GM12891 (cell line): ENCODE data around the gene SMAP1.

Source experiments
- DNase-seq: peaks from one replicate; pipeline ENCODE4 v3.0.0; 2011; ENCODE audit warnings: low spot score; ENCODE audit not compliant: insufficient read length
- FAIRE-seq: peaks from 2 replicates; lab custom pipeline; 2011; peaks lifted over from hg19 to GRCh38; lab: Jason Lieb, UNC
- PAX5 ChIP-seq: IDR thresholded peaks from 2 replicates; pipeline ENCODE4 v1.6.1; 2011; ENCODE audit warnings: low read length, moderate library complexity, mild to moderate bottlenecking; ENCODE audit not compliant: insufficient read depth, severe bottlenecking
- POLR2A ChIP-seq: IDR thresholded peaks from 2 replicates; pipeline ENCODE4 v1.6.1; 2011; ENCODE audit warnings: low read depth, low read length, control low read depth
- POLR2AphosphoS5 ChIP-seq: IDR thresholded peaks from 2 replicates; pipeline ENCODE4 v1.6.1; 2011; ENCODE audit warnings: low read depth, low read length, control low read depth
- POU2F2 ChIP-seq: IDR thresholded peaks from 2 replicates; pipeline ENCODE4 v1.6.1; 2011; ENCODE audit warnings: low read depth, mild to moderate bottlenecking, control low read depth, low read length, moderate library complexity
- SPI1 ChIP-seq: IDR thresholded peaks from 2 replicates; pipeline ENCODE4 v1.6.1; 2011; ENCODE audit warnings: low read depth, low read length, control low read depth
- TAF1 ChIP-seq: IDR thresholded peaks from 2 replicates; pipeline ENCODE4 v1.6.1; 2011; ENCODE audit warnings: low read depth, low read length, control low read depth

The SMAP1 gene

DNA sequence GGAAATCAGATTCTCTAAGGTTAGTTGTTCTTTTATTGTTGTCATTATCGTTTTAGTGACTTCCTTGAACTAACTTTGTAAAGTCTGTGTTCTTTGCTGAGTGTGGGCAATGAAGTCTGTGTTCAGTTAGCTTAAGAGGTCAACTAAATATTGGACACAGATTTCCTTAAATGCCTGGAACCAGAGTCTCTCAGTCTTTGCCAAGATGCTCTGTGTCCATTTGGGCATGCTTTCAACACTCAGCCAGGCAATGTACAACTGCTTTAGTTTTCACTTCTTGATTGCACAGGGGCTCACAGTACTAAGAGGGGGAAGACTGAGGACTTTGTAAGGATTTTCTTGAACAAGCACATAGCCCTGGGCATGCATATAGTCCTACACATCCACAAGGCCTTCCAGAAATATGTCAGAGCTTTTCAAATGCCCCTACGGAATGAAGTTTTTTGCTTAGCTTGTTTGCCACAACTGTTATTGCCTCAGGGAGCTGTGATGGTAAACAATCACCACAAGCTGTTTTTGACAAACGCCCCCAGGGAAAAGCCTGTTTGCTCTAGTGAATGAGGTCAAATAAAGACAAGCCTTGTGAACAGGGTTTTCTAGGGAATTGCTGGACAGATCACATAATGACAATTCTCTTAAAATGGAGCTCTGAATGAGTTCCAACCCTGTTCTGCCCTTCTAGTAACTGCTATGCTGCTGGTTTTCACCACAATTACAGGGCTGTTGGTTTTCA is 206.7 kb downstream of the SMAP1 start:
- TF ChIP-seq POLR2A (no peak), POU2F2 (no peak), POLR2AphosphoS5 (no peak), TAF1 (no peak), SPI1 (no peak), PAX5 (no peak)
- DNase-seq (no peak), FAIRE-seq (no peak)

DNA sequence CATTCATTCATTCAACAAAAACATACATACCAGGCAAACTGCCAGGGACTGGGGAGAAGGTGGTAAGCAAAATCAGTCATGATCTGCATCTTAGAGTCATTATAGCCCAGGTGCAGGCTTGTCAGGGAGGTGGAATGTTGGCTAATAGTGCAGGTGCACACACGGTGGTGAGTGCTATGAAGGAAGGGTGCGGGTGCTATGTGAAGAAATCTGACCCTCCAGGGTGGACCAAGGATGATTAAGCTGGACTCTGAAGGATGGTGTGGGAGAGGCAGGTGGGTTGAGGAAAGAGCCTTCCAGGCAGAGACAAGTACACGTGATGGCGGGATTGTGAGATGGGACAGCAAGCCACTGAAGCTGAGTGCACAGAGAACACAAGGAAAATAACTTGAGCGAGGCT is 211.8 kb downstream of the SMAP1 start:
- FAIRE-seq (no peak), DNase-seq (no peak)
- TF ChIP-seq TAF1 (no peak), SPI1 (no peak), POLR2AphosphoS5 (no peak), POU2F2 (no peak), PAX5 (no peak), POLR2A (no peak)

DNA sequence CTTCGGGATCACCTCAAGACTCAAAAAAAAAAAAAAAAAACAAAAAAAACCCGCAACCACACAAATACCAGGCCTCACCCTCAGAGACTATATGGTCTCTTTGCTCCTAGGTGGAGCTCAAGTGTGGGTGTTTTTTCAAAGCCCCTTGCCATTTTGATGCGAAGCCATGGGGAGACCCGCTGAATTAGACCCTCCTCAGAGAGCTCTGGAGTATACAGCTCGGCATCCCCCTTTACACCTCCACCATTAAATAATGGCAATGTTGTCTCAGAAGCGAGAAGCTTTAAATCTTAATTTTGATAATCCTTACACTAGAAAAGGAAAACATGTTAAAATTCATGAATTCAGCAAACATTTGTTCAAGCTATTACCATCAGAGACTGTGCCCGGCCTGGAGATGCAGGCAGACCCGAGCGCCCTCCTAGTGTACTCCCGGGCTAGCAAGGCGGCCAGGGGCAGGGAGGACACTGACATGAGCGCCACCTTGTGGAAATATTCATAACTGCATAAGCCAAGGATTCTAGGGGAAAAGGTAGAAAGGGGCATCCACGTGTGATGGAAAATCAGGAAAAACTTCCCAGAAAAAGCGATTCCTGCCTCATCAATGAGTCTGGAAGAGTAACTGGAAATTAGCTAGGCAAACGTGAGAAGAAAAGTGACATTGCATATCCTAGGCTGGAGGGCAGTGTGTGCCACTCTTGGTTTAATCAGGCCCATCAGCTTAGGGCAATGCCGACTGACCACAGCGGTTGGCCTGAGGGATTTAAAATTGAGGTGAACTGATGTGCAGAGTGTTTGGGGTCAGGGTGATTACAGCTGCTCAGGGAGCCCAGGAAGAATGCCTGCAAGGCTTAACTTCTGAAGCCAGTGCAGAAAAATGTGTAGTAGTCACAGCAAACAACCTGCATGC is 216.6 kb downstream of the SMAP1 start:
- peak; percentile 94 for FAIRE-seq
- TF ChIP-seq PAX5, result no peak
- DNase-seq, result peak; percentile 62

DNA sequence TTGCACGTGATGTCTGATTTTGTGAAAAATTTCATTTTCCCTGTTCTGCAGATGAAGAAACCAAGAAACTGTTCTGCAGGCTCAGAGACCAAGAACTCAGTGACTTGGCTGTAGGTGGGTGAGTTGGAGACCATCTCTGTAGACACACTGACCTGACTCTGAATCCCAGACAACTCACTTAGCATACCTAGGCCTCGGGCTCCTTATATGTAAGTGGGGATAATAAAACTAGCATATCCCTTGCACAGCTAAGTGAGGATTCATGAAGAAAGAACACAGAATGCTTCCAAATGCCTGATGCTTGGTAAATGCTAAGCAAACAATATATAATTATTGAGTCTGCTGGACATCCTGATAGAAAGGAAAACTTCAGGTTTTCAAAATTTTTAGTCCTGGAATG is 218.4 kb downstream of the SMAP1 start:
- no peak for TF ChIP-seq PAX5
- no peak for TF ChIP-seq POLR2A
- no peak for TF ChIP-seq TAF1
- TF ChIP-seq POU2F2, result no peak
- TF ChIP-seq POLR2AphosphoS5, result no peak
- no peak for TF ChIP-seq SPI1
- FAIRE-seq (peak; percentile 13), DNase-seq (no peak)

DNA sequence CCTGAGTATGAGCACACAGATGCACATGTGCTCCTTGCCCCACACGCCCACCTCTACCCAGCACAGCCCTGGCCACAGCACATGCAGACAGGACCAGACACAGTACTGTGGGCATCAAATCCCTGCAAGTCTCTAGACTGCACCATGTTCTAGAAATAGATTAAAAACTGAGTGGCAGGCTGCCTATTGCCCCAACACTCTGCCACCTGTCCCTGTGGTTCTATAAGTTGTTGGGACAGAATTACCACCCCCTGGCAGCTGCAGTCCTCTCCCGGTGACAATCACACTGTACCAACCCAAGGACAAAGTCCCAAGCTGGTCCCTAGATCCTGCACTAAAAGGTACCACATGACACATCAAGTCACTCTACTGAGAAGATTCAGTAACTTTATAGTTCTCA is 219.0 kb downstream of the SMAP1 start:
- no peak for FAIRE-seq

DNA sequence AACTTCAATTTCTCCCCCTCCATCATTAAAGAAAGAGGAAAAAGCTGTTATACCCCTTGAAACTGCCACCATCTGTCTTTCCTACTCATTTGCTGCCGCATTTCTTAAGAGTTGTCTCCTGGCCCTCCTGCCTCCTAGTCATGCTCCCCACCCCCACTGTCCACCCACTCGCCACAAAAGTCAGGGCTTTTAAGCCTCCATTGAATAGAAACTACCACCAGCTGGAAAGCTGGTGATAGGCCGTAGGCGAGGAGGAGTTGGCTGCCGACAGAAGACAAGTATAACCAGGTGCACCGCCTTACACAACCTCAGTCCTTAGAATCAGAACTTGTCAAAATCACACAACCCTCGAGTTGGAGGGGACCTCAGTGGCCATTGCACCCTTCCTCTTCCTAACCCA is 221.6 kb downstream of the SMAP1 start:
- TF ChIP-seq TAF1 (no peak), POLR2A (no peak)
- FAIRE-seq, result no peak
- DNase-seq, result no peak

More for the DNA sequence above, 219.0 kb downstream of the SMAP1 start:
- TF ChIP-seq SPI1, result no peak
- no peak for TF ChIP-seq TAF1
- no peak for TF ChIP-seq POU2F2
- TF ChIP-seq PAX5, result no peak
- no peak for DNase-seq

DNA sequence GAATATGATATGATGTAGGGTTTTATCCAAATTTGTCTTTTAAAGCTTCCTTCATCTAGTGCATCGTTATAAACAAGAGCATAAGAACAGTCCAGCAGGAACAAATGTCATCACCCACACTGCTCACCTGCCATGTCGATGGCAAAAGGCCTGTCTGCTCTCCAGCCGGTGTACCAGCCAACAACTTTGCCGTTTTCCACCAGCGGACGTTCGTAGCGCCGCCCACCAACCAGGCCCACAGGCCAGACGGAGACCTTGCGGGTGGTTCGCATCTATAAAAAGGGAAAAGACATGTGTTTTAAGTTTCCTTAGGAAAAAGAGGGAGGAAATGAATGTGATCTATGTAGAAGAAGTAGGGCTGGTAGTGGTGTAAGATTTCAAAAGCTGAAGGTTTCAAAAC is 226.3 kb downstream of the SMAP1 start:
- no peak for TF ChIP-seq TAF1
- TF ChIP-seq PAX5, result no peak
- TF ChIP-seq SPI1, result no peak
- no peak for TF ChIP-seq POLR2AphosphoS5
- DNase-seq, result no peak
- no peak for FAIRE-seq

DNA sequence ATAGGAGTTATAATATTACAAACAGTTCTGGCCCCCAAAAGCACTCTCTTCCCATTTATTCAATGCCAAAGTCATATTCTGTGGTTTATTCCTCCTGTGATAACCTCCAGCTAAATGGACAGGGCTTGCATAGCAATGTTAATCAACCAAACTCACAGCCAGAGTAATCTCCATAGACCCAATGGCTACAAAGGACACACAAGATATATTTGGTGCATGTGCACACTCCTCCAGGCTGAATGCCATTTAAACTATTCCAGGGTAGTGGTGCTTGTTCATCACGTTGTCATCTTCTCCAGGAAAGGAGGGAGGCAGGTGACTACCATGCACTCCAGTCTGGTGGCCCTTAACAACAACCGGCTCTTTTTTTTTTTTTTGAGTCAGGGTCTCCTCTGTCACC is 232.4 kb downstream of the SMAP1 start:
- TF ChIP-seq POLR2A, result no peak
- TF ChIP-seq POLR2AphosphoS5, result no peak
- TF ChIP-seq SPI1, result no peak
- no peak for TF ChIP-seq TAF1
- FAIRE-seq, result no peak
- no peak for DNase-seq

DNA sequence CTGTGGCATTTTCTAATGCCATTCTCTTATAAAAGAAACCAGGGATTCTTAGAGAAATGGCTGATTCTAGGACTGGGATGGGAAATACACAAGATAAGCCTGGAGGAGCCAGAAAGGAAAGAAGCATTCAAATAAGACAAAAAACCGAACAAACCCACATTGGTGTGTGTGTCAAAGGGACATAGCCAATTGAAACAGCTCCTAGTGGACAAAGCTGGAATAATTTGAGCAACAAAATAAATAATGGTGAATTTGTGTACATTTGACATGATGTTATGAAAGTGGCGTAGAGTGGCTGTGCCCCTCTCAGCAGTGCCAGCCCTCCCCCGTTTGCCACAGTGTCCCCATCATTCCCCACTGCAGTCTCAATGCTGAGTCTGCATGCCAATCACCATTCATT is 233.6 kb downstream of the SMAP1 start:
- TF ChIP-seq TAF1 (no peak), POLR2AphosphoS5 (no peak)
- no peak for FAIRE-seq

DNA sequence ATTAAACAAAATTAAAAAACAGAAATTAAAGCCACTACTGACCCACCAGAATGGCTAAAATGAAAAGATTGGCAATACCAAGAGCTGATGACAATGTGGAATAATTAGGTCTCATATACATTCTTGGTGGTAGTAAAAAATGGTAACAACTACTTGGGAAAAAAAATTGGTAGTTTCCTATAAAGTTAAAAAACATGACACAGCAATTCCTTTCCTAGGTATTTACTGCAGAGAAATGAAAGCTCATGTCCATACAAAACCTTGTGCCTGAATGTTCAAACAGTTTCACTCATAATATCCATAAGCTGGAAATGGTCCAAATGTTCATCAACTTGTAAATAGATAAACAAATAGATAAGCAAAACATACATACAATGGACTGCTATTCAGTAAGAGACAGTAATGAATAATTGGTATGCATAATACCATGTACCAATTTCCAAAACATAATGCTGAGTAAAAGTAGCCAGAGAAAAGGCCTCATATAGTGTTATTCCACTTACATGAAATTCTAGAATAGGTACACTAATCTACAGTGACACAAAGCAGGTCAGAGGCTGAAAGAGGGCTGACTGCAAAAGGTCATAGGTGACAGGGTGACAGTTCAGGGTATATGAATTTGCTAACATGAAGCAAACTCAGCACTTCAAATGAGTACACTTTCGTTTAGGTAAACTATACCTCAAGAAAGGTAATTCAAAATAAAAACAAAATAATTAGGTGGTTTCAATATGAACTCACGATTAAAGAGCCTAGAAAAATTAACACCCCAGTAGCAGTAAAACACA is 236.2 kb downstream of the SMAP1 start:
- TF ChIP-seq POU2F2 (no peak), SPI1 (no peak), TAF1 (no peak), POLR2A (no peak), POLR2AphosphoS5 (no peak), PAX5 (no peak)

More for the DNA sequence above, 233.6 kb downstream of the SMAP1 start:
- no peak for DNase-seq

More for the DNA sequence above, 236.2 kb downstream of the SMAP1 start:
- DNase-seq (no peak), FAIRE-seq (no peak)
